Fibroblast of lung (primary cell): ENCODE data around the gene SPCS2.

Experiments
- CTCF ChIP-seq, 2 donors: IDR thresholded peaks in 1 of 2; conservative IDR thresholded peaks in 1 of 2; 1 replicate in 1 of 2; 2 replicates in 1 of 2; pipeline ENCODE4 v1.5.1; 2011 to 2012; ENCODE audit warnings: low read length in 2 of 2, control low read depth in 1 of 2, inconsistent platforms in 1 of 2, low read depth in 1 of 2, mild to moderate bottlenecking in 1 of 2
- EZH2 ChIP-seq: IDR thresholded peaks from 2 replicates; pipeline ENCODE4 v1.5.1; 2012; ENCODE audit warnings: low read length, control low read depth, mild to moderate bottlenecking; ENCODE audit errors: missing control alignments

- TF ChIP-seq CTCF (conservative IDR thresholded peaks at IDR 0.05 in 1 of 2, IDR thresholded peaks at IDR 0.05 in 1 of 2; ENCODE audit: low read depth in 1 of 2, low read length in 2 of 2) (no peak), EZH2 (no peak)
These were observed 55.1 kb downstream of the SPCS2 start for GRCh38 chr11:75004215-75004614.
